NCI-H1417 treated with DMSO at 0.1 percent for 48 hours (cell line): ENCODE data around the gene HOXA10.
A peak's percentile ranks its signal among the peaks of the same experiment; 100 is the strongest.

Source experiments
- DNase-seq: peaks from one replicate; lab custom pipeline; 2025; lab: John Stamatoyannopoulos, UW

Gene HOXA10

DNA sequence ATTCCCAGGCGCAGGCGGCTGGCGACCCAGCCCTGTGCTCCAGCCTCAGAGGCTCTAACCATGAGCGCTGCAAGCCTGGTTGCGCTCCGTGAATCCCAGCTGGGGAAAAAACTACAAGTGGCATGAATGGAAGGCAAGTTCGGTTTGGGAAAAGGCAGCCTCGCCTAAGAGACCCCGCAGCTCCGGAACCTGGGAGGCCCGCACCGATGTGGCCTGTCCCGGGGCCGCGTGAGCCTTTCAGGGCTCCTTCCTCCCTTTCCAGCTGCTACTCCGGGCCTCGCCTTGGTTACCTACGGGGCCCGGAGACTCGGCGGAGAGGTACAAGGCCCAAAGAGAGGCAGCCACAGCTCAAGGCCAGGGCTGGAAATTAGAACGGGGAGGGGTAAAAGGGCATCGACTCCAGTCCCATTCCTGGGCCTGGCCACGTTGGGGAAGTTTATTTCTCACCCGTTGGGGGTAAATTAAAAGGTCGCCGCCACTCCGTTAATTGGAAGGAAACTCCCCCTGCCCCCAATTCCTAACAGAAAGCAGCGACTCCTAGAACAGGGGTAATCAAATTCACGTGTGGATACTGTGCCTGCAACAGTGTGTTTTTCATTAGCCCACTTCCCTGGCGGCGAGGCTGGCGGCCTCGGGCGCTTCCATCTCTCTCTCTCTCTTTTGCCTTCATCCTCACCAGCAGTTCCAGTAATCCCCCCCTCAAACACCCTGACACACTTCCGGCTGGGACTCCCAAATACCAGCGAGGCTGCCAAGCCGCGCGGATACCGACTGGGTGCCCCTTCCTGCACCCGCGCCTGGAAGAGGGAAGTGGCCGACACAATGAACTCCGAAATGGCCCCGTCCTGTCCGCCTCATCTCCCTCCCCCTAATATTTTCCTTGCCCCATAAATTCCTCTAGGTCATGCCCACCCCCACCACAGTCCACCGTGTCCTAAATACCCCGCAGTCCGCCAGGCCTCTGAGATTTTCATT, 7.3 kb downstream of the HOXA10 start:
- DNase-seq: no peak

DNA sequence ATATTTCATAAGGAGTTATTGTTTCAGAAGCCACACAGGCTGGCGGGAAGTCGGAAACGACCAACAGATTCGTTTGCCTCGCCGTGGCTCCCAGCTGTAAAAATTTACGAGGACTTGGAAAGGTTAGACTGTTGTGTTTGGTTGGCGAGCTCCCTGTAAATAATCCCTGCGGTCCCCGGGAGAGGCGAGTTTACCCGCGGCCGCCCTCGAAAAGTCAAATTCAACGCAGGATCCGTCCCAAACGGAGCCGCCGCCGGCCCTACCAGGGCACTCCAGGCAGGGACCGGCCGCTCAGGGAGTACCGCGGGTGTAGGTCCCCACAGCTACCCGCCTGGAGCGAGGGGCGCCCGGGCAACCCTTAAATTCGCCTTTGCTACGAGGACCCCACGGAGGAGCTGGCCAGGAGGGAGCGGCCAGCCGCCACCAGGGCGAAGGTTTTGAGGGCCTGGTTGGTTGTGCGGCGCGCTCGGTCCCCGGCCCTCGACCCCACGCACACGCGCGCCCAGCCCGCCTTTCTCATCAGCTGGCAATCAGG, 8.1 kb downstream of the HOXA10 start:
- no peak for DNase-seq

DNA sequence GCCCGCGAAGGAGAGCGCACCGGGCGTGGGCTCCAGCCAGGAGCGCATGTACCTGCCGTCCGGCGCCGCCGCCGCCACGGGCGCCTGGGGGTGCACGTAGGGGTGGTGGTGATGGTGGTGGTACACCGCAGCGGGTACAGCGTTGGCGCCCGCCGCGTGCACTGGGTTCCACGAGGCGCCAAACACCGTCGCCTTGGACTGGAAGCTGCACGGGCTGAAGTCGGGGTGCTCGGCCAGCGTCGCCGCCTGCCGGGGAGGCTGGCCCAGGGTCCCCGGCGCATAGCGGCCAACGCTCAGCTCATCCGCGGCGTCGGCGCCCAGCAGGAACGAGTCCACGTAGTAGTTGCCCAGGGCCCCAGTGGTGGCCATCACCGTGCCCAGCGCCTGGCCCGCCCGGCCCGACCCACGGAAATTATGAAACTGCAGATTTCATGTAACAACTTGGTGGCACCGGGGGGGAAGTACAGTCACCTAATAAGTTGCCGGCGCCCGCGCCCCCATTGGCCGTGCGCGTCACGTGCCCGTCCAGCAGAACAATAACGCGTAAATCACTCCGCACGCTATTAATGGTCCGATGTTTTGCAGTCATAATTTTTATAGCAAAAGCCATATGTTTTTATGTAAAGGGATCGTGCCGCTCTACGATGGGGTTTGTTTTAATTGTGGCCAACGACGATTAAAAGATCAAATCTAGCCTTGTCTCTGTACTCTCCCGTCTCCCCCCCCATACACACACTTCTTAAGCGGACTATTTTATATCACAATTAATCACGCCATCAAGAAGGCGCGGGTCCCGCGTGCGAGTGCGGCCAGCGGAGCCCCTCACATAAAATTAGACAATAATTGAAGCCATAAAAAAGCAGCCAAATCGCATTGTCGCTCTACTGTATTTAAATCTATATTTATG, 8.8 kb downstream of the HOXA10 start, which contains the start of gene HOXA9:
Gene HOXA9 (minus strand): TSS at position 449 of the 907 bp plus-strand sequence. CDS start 80 bp downstream, at position 369.
- no peak for DNase-seq

DNA sequence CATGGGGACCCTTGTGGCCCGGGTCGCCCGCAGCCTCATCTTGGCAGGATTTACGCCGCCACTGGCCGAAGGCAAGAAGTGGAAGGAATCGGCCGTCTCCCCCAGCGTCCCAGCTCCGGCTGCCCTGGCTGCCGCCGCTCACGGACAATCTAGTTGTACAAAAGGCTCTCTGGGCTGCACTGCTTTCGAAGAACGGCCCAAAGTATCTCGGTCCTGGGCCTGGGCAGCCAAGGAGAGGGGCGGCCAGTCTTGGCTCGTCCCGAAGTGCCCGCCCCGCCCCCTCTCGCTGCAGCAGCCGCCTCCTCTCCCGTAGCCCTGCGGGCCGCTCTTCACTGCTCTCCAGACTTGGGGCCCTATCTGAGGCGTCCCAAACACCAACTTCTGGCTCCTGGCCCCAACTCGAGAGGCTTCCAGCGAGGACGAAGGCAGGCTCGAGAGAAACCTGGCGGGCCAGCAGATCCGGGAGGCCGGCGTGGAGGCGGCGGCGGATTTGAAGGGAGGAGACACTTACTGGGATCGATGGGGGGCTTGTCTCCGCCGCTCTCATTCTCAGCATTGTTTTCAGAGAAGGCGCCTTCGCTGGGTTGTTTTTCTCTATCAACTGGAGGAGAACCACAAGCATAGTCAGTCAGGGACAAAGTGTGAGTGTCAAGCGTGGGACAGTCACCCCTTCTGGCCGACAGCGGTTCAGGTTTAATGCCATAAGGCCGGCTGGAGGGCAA, 9.6 kb downstream of the HOXA10 start:
- DNase-seq: no peak

DNA sequence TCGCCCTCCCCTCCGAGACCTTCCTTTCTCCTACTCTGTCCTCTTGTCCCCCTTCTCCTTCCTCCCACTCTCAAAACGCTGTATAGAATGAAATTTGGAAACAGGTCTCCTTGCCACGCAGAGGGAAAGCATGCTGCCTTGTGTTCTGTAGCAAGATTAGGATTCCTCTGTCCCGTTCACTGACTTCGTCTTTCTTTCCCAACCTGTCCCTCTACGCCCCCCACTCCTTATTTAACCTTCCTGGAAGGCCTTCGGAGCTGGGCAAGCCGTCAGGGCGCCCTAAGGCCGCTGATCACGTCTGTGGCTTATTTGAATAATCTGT, 10.1 kb downstream of the HOXA10 start:
- DNase-seq: no peak

DNA sequence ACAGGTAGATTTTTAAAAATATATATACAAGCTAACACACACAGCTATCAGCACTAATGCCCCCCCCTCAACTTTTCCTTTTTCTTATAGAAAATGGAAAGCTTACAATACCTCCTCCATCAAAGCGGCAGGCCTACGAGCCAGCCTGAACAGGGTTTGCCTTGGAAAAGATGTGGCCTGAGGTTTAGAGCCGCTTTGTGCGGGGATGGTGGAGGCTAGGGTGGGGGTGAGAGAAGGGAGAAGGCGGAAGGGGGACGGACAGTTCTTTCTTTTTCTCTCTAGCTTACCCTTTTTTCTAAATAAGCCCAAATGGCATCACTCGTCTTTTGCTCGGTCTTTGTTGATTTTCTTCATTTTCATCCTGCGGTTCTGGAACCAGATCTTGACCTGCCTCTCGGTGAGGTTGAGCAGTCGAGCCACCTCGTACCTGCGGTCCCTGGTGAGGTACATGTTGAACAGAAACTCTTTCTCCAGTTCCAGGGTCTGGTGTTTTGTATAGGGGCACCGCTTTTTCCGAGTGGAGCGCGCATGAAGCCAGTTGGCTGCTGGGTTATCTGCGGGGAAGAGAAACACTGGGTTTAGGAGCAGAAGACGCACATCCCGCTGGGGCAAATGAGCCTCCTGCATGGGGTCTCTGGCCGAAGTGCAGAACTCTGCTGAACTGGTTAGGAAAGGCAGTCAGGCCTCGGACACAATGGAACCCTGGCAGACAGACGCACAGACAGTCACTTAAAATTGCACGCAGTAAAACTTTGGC, 10.7 kb downstream of the HOXA10 start:
- DNase-seq: no peak

DNA sequence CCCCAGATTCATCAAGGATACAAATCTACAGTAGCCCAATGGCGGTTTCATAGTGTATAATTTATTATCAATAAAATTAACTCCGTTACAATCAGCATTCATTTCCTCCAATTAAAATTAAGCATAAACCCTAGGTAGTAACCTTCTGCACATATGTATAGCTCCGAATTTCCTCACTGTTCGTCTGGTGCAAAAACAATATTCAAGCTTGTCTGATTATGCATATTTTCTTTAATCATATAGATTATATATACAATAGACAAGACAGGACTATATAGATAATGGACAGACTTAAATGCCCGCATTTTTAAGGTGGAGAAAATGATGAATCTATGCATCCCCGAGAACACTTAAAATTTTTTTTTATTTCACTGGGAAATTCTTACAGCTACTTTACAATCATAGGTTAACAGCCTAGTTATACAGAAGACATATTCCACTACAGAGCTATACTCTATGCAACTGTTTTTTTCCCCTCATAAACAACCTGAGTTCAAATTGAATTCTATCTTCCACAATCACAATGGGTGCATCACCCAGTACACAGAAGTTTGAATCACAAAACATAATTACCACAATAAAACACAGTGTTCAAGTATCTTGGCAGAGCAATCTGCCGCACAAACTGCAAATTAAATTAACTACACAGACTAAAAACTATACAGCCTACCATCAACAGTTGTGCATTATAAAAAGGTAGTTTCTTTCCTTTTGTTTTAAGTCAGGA, 11.4 kb downstream of the HOXA10 start:
- DNase-seq: no peak

DNA sequence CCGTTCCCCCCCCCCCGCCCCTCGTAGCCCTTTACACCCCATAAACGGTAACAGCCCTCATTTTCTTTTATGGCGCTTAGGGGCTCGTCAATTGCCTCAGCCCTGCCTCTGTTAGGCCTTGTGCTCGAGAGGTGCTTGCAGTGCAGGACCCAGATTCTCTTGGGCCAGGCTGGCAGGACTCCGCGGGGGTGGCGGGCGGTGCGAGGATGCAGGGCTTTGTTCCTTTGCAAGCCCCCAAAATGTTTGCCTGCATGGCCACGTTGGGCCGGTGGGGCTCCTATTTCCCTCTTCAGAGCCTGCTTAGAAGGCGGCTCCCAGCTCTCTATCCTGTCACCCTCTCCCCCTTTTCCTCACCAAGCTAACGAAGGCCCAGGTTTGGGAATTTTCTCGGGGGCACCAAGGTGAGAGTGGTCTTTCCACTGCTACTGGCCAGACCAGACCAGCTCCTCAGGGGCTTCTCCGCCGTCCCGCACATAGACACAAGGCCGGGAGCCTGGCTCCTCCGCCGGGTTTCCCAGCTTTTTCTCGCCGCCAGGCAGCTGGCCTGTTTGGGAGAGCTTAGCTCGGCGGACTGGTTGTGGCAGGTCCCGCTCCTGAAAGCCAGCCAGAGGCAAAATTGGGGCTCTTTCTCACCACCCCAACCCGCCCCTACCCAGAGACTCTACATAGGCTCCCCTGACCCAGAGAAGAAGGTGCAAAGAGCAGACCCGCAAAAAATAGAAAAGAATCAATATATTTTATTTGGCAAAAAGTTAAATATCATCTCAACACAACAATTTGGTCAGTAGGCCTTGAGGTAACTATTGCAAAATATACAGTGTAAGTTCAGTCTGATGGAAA, 12.2 kb downstream of the HOXA10 start:
- no peak for DNase-seq

DNA sequence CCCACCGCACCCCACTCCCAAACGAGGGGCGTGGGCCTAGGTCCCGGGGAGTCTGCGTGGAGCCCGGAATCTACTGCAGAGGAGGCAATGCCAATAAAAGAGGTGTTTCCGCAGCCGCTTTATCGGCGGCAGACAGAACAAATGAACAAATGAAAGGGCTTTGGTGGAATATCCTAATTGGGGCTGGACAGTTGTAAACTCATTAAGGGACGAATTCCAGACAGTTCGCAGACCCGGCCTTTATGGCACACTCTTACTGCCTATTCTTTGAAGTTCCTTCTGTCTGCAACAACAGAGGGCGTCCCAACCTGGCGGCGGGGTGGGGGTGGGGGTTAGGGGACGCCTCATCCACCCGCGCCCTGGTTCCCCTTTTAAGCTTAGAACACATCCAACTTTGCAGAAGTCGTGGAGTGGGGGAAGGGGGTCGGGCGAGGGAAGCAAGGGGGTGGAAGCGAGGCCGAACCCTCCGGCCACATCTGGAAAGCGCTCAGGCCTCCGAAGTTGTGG, 12.9 kb downstream of the HOXA10 start:
- no peak for DNase-seq

DNA sequence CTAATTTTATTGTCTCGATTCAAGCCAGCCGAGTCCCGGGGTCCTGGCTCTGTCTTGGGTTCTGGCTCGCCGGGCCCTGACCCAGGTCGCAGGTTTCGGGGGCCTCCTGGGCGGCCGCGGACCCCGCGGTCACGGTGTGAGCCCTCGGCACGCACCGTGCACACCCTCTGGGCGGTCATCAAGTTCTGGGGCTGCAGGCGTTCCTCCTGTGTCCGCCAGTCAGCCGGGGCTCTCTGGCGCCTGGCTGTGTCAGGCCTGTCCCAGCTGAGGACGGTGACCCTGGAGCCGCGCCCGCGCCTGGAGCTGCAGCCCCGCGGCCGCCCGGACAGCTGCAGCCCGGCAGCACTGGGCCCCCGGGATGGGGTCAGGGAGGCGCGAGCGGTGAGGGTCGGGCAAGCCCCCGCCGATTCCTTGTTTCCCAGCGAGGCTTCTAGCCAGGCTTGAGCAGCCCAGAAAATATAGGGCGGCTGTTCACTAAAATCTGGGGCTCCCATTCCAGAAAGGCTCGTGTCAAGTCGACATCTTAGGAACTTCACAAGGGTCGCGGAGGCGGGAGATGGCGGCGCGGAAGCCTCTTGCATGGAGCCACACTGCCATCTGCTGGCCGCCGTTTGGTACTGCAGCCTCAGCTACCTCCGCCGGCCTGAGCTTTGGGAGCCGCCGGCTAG, 13.4 kb downstream of the HOXA10 start:
- DNase-seq: peak; percentile 70

DNA sequence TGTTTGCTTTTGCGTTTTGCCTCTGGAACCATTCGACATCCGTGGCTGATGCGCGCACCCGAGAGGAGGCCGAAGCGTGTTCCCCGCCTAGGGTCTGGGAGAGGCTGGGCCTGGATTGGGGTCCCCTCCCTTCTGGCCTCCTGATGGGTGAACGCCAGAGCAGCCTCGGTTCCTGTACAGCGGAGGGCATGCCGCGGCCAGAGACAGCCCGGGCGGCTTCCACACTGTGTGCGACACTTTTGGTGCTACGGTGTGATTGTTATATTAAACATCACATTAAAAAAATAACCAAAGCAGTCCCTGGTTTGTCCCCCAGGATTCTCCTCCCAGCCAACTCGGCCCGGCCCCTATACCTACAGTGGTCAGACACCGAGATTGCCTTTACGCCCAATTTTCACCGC, 14.0 kb downstream of the HOXA10 start:
- DNase-seq: no peak

DNA sequence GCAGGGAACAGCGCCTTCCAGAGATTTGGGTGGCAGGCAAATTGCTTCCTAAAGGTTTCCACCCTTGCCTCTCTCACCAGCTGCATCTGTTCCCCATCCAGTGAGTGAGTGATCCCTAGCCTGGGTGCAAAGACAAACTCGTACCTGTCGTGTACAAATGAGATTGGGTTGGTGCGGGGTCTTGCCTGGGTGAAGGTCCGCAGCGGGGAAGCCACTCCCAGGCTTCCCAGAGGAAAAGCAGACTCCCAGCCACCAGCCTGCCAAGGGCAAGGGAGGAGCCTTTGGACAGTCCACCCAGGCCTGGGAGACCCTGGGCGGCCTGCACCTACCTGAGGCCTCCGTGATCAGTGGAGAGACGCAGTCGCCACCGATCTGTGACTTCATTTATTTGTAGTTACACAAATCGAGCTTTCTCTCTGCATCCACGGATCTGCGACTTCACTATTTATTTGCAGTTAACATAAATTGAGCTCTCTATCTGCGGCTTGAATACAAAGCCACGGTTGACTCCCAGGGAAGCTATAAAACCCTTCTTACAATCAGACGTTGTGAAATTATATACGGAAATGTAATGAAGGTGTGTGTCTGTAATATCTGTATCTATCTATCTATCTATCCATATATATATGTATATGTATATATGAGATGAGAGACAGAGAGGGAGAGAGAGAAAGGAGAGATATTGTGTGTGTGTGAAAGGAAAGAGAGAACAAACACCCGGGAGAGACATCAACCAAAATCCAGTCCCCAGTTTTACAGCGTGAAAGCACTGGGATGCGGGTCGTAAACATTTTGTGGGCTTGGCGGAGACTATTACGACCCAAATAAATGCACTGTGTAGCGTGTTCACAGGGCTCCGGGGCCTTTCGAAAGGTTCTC, 14.6 kb downstream of the HOXA10 start:
- DNase-seq: no peak

DNA sequence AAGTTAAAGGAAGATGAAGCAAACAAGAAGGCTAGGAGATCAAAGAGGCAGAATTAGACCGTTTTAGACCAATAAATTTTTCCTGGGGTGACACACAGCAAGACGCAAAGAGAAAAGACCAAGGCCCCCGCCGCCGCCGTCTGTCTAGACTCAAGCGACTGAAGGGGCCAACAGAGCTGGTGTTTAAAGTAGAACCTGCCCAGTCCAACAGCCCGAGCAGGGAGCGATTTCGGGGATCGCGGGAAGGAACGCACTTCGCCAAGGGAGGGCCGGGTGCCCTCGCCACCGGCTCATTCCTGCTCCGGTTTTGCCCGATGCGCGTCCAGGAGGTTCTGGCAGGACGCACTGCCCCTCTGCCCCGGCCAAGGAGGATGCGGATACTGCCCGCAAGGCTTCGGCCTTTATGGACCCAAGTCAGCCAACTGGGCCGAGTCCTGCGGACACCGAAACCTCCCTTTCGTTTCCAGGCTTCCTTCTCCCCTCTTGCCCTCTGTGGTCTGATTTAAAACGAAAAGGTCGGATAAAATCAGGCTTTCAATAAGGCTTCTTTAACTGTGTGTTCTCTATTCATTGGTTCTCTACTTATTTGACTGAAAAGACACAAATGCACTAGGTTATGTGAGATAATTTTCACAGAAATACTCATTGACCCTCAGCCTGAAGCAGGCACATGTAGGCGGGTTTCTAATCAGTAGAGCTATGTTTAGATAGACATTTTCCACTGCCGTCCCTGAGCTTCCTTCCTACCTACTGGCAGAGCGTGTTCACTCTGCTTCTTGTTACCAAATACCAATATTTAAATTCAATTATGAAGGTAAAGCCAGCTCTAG, 15.5 kb downstream of the HOXA10 start:
- no peak for DNase-seq

DNA sequence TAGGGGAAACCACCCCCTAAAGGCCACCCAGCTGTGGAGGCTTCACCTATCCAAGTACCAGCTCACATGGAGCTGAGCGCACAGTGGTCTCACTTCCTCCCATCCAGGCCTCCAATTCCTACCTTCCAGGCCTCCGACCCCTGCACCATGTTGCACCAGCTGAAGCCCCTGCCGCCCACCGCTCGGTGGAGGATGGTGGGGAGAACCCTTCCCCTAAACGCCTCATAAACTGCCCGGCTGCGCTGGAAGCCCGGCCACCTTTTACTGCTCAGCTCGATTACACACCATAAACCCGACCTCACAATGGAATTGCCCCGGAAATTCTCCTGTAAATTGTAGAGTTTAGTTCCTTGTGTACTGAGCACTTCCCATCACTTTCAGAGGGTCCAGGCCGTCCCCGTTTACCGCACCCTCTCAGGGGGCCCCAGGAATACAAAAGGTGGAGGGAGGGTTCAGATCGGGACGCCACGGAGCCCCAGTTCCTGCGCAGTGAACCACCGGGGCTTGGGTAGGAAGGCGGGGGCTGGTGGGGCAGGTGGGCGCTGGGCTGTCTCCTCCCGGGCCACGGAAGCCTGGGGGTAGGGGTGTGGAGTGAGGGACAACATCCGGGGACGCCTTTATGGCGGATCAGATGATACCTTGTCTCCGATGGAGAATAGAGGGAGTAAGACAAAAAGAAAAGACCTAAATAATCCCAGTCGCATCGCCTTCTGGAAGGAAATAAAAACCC, 16.3 kb downstream of the HOXA10 start:
- DNase-seq: no peak

DNA sequence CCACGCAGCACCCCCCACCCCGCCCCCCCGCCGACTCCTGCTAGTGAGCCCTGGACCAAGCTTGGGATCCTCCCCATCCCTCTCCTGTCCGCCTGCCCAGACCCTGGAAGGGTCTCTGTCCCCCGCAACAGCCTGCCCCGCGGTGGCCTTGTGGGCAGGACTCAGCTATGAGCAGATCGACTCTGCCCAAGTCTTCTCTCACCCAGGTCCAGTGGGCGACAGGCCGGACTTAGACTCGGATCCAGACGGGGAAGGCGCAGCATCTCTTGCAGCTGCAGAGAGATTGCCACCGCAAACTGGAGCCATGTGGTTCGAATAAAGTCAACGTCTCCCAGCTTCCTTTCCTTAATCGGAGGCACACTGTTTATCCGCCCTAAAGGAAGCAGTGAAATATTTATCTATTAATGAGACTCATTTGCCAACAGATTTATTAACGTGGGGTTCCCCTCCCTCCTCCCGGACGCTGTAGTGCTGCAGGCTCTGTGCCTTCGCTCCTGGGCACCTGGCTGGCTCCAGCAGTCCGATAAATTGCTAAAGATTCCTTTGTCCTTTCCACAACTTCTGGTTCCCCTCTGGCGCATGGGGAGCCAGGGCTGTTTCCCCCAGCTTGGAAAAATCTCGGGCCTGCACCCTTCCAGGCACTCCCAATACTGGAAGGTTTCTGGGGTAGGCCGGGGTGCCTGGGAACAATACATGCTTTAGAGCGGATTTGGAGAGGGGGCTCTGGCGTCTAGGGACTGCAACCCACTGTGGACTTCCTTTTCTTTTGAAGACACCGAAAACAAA, 17.0 kb downstream of the HOXA10 start:
- DNase-seq: no peak
